ENCODE measurements around the gene SLC26A1.

- TF ChIP-seq CTCF (IDR thresholded peaks at IDR 0.05) = no peak
- TF ChIP-seq POLR2AphosphoS5 (IDR thresholded peaks at IDR 0.05) = no peak
These were observed 44.9 kb downstream of the SLC26A1 start for GRCh38 chr4:948101-948935.
